Stimulated activated CD8-positive, alpha-beta memory T cell treated with anti-CD3 and anti-CD28 coated beads, Interleukin-7, amount 100 ng/mL, for 48 hours (primary cell): Measurements from ENCODE around the gene ECE2.
A peak's percentile ranks its signal among the peaks of the same experiment; 100 is the strongest.

Experiments
- DNase-seq, 2 donors: peaks; one replicate each; pipeline ENCODE4 v3.0.0-alpha.2; 2020; ENCODE audit warnings: low read depth in 1 of 2; ENCODE audit errors: extremely low read depth in 1 of 2

The ECE2 gene

GRCh38 chr3:184308744-184309143, 32.9 kb downstream of the ECE2 start:
- no peak for DNase-seq

- no peak for DNase-seq
These were observed 35.8 kb downstream of the ECE2 start for GRCh38 chr3:184311633-184312032.

GRCh38 chr3:184314363-184314699, 38.5 kb downstream of the ECE2 start, which contains the start of gene EIF4G1:
Gene EIF4G1, plus strand, starts transcription at chr3:184314606. Its CDS starts 1,191 bp downstream, at chr3:184315797.
- peak; percentile 87 for DNase-seq

GRCh38 chr3:184314700-184315542, 39.1 kb downstream of the ECE2 start:
- no peak for DNase-seq

- DNase-seq: no peak
These were observed 39.7 kb downstream of the ECE2 start for GRCh38 chr3:184315543-184315867.

- DNase-seq: no peak
These were observed 40.2 kb downstream of the ECE2 start for GRCh38 chr3:184315871-184316661.

- DNase-seq: no peak
These were observed 41.0 kb downstream of the ECE2 start for GRCh38 chr3:184316792-184317191.

GRCh38 chr3:184317201-184317600, 41.4 kb downstream of the ECE2 start:
- no peak for DNase-seq

- DNase-seq: no peak
These were observed 44.3 kb downstream of the ECE2 start for GRCh38 chr3:184320104-184320445.

GRCh38 chr3:184321666-184322065, 45.8 kb downstream of the ECE2 start:
- no peak for DNase-seq

- DNase-seq: no peak
These were observed 47.1 kb downstream of the ECE2 start for GRCh38 chr3:184322731-184323487.

- no peak for DNase-seq
These were observed 47.9 kb downstream of the ECE2 start for GRCh38 chr3:184323696-184324095.

- DNase-seq: no peak
These were observed 49.4 kb downstream of the ECE2 start for GRCh38 chr3:184325269-184325668.

GRCh38 chr3:184325715-184326369, 50.0 kb downstream of the ECE2 start:
- DNase-seq: peak in 1 of 2 donors; percentile 49

- no peak for DNase-seq
These were observed 51.3 kb downstream of the ECE2 start for GRCh38 chr3:184327171-184327570.

GRCh38 chr3:184328516-184328915, 52.7 kb downstream of the ECE2 start:
- DNase-seq: no peak

GRCh38 chr3:184332370-184333090, 56.7 kb downstream of the ECE2 start:
- DNase-seq: no peak

GRCh38 chr3:184333190-184333589, 57.4 kb downstream of the ECE2 start:
- no peak for DNase-seq

- no peak for DNase-seq
These were observed 57.9 kb downstream of the ECE2 start for GRCh38 chr3:184333700-184334099.

GRCh38 chr3:184334470-184335158, 58.8 kb downstream of the ECE2 start:
- DNase-seq: no peak
